ENCODE measurements around the gene LCP2.

LCP2 gene

DNA sequence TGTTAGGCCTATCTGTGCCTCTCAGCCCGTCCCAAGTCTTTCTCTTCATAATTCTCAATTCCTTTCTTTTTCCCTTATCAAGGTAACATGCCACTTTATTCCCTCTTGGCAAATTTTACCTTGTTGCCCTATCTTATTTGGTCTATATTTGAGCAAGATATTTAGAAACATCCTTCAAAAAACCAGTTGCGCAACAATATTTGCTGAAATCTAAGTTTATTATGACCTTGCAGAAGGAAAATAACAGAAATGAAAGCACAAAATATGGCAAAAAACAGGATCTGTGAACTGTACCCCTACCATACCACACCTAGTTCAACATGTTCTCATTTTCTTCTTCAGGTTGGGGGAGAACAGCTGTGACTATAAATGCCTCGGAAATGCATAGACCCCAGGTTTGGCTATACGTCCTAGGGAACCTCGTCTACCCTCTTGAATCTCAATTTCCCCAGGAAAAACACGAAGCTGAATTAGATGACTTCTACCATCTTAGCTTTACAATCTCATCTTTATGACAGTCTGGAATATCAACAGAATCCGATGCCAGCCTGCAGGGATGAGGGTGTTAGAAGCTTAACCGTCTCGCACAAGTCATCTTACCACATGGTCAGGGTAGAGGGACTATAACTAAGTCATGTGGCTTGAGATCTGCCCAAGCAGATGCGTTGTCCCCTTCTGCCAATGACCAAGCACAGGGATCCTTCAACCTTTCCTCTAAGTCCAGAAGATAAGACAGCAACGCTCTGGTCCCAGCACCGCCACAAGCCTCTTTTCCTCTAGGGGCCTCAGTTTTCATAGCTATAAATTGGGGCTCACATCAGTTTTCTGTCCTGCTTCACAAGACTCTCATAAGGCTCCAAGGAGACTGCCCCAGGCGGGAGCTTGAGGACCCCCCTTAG is 1.3 kb downstream of the LCP2 start:
- DNase-seq (ENCODE audit: low read depth) = no peak

DNA sequence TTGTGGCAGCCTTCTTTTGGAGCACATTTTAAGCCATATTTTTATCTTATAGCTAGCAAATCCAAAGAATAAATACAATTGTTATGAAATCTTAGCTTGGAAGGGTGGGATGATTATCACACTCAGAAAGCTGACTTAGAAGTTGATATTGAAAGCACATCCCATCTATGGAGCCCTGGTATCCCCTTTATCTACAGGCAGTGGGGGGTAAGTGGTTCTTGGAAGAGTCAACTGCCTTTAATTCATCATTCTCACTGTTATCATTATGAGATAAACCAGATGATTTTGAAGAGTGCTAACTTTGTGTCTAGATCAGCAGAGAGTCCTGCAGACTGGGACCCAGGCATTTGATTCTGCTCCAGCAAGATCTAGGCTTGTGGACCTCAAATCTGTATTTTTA is 3.0 kb downstream of the LCP2 start:
- no peak for DNase-seq (ENCODE audit: low read depth)

DNA sequence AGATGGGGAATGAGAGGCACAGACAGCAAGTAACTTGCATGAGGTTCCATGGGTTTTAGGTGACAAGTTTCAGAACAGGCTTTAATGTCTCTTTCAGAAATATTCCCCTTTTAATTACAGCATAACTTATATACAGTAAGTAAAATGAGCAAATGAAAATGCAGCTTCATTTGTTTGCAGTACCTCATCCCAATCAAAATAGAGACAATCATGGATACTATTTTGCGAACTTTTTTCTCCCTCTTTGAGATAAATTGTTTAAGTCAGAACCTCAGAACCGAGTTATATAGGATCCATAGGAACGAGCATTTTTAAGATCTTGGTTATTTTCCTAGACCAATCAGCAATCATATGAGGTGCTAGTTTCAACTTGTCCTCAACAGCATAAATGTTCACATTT is 3.5 kb downstream of the LCP2 start:
- no peak for DNase-seq (ENCODE audit: low read depth)

DNA sequence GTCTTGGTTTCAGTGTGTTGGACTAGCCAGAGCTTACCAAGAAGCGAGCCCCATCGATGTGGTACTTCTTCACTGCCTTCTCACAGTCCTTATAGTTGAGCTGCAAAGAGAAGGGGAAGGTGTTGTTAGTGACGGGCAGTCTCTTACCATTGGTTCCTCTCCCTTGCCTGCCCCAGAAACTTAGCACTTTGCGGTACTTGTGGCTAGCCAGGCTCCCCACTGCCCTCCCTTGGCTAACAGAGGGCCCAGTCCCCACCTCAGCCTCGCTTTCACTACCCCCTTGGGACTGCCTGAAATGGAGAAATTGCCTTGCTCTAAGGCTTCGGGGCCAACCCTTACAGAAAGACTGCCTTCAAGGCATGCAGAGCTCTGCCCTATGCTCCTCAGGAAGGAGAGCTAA is 4.3 kb downstream of the LCP2 start:
- no peak for DNase-seq (ENCODE audit: low read depth)

GRCh38 chr5:170292179-170293104 is 5.1 kb downstream of the LCP2 start:
- DNase-seq (ENCODE audit: low read depth) = no peak

DNA sequence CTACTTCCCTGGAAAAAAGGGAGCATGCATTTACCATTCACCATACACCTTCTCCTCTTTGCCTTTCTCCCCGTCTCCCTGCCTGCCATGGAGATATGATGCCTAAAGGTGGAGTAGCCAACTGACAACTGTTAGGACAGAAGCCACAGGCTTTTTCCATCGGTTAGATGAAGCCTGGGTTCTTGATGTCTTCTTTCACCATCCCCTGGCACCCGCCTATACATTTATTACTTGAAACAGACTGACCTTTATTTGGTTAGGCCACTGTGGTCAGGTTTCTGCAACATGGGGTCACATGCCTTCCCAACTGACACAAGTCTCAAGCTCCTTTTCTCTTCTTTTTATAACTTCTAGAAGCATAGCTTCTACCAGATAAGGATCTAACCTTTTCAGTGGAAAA is 7.1 kb downstream of the LCP2 start:
- DNase-seq (ENCODE audit: low read depth) = no peak

DNA sequence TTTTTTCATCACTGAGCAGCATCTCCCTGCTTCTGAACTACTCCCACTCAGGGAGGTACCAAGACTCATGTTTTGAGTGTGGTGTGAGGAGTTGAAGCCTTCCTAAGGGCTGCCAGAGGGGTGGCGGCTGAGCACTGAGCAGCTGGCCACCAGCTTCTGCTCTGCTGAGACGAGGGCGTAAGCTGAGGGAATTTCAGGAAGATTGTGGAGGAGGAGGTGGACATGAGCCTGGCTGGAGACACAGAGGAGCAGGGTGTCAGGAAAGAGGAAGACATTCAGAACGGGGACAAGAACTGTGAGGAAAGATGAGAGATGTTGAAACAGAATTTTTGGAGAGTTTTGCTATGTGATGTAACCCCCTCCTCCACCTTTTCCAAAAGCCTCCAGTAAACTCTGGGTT is 7.8 kb downstream of the LCP2 start:
- DNase-seq (ENCODE audit: low read depth) = no peak

DNA sequence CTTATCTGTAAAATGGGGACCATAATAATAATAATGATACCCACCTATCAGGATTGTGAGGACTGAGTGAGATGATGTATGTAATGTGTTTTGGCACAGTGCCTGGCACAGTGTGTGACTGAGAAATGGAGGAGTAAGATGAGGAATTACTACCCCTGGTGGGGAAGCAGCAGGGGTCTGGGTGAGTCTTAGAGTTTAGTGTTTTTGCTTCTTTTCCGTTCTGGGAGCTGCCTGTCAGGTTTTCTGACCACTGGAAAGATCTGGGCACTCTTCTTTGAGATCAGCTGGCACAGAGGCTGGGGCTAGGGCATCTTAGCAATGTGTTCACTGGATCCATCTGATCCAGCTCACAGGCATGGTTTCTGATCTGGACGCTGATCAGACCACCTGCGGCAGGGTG is 8.5 kb downstream of the LCP2 start:
- no peak for DNase-seq (ENCODE audit: low read depth)

DNA sequence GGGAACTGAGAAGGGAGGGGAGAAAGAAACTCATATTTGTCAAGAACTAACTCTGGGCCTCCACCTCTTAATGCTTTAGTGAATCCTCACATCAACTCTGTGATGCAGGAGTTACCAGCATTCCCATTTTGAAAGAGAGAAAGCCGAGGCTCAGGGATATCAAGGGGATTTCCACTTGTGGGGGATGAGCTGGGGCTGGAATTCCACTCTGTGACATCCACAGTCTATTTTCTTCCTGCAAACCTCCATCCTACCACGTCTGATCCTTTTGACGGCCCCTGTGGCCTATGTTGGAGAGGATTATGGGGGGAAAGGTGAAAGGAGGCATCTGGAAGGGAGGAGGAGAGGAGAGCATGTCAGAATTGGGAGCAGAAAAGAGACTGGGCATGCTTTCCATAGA is 9.0 kb downstream of the LCP2 start:
- no peak for DNase-seq (ENCODE audit: low read depth)

GRCh38 chr5:170288151-170288550 is 9.4 kb downstream of the LCP2 start:
- DNase-seq (ENCODE audit: low read depth) = no peak

DNA sequence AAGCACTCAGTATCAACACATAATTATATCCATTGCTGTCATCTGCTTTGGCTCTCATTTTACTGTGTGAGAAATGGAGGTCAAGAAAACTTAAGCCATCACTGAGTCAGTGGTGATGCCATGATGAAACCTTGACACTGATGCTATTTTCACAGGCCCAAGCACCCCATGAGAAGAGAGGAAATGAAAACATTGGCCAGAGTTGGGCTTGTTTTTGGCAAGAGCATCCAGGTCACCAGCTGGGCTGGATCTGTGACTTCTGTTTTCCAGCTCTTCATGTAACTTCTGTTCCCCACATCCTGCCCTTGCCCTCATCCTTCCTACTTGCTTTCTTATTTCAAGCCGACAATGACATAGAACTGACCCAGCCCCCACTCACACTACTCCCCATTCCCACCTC is 10.0 kb downstream of the LCP2 start:
- no peak for DNase-seq (ENCODE audit: low read depth)

DNA sequence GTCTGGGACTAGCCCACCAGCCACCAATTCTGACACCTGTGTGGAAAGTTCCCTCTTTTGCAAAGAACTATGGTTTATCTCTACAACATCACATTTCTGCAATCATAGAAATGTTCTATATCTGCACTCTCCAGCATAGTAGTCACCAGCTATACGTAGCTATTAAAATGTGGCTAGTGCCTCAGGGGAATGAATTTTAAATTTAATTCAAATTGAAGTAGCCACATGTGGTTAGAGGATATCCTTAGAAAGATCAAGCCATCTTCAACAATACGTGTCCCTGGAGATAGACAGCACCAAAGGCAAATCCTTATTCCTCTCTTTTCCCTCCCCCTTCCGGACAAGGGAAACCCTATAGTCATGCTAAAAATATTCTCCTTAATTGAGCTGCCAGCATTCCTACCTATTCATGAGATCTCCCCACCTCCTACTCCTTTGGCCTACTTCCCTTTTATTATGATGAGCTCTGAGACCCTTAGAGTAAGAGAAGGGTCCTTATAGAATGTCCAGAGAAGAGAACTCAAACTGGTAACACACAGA is 11.1 kb downstream of the LCP2 start:
- no peak for DNase-seq (ENCODE audit: low read depth)

DNA sequence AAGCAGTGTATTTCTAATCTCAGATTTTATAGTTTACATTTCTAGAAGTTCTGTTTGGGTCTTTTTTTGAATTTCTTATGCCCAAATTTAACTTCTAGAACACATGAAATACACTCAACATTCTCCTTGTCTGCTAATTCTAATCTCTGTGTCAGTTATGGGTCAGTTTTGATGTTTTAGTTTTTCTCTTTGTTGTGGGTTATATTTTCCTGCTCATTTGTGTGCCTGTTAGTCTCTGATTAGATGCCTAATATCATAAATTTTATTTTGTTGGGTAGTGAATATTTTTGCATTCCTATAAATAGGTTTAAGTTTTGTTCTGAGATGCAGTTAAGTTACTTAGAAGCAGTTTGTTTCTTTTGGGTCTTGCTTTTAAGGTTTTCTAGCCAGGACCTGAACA is 12.4 kb downstream of the LCP2 start:
- no peak for DNase-seq (ENCODE audit: low read depth)

DNA sequence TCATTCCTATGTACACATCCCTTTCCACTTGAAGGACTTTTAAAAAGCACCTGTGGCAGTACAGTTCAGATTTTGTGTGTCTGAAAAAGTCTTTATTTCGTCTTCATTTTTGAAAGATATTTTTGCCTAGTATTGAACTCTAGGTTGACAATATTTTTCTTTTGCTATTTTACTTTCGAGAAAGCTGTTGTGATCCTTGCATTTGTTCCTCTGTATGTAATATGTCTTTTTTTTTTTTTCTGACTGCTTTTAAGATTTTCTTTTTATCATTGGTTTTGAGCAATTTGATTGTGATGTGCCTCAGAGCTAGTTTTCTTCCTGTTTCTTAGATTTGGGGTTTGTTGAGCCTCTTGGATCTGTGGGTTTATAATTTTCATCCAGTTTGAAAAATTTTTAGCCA is 13.3 kb downstream of the LCP2 start:
- no peak for DNase-seq (ENCODE audit: low read depth)

- no peak for DNase-seq (ENCODE audit: low read depth)
Measured at GRCh38 chr5:170283296-170283695, 14.3 kb downstream of the LCP2 start.

DNA sequence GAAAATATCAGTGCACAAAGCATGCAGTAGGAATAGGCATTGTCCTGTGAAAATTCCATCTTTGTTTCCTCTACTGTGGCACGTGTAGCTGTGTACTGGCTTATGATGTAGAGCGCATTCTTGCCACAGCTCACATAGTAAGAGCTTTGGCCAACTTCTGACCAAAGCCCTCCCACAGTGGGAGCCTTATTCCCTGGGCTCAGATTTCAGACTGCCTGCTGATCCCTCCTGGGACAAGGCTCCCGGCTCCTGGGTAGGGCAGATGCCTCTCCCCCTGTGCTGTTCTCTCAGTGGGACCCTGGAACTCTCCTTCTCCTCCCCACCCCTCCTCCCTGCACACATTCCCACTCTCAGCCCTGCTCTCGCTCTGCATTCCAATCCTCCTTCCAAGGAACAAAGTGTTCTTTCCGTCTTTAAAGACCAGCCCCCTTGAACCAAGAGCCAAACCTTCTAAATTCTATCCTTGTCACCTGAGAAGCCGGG is 17.5 kb downstream of the LCP2 start:
- no peak for DNase-seq (ENCODE audit: low read depth)

GRCh38 chr5:170279459-170279817 is 18.1 kb downstream of the LCP2 start:
- no peak for DNase-seq (ENCODE audit: low read depth)

GRCh38 chr5:170278611-170279458 is 18.7 kb downstream of the LCP2 start:
- DNase-seq (ENCODE audit: low read depth) = no peak

- DNase-seq (ENCODE audit: low read depth) = no peak
Measured at GRCh38 chr5:170277867-170278281, 19.7 kb downstream of the LCP2 start.

GRCh38 chr5:170276140-170276539 is 21.4 kb downstream of the LCP2 start:
- DNase-seq (ENCODE audit: low read depth) = no peak

DNA sequence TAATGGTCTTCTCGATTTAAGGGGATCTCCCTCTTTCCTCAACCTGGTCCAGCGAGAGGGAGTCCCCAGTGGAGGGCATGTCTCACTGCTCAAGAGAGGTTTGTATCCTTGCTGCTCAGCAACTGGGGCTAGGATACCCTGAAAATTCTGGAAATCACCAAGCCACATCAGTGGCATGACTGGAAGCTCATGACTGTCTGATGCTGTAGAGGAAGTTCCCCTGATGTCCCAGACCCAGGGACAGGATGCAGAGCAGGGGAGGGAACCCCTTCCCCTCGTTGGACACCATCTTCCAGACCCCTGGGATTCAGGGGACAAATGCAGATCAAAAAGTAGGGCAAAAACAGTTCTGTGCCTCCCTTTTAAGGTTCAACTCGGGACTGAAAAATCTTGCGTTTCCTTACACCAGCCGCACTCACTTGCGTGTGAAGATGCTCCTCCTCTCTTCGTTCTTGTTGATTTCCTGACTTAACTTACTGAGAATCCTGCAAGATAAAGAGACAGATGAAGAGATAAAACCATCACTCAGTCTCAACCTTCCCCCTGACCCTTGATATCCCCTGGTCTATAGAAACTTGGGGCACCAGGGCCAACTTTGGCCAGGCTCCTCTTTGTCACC is 22.1 kb downstream of the LCP2 start:
- no peak for DNase-seq (ENCODE audit: low read depth)

Data from HS-5 (cell line).